SU-DHL-6 (cell line): ENCODE measurements around the gene TDRD9.

Experiments
- EZH2phosphoT487 ChIP-seq: fragments of 200-600 bp; sonication (generic), shearing (Covaris generic); conservative IDR thresholded peaks from 2 replicates; pipeline ENCODE4 v1.6.1; 2018; ENCODE audit warnings: mild to moderate bottlenecking, antibody characterized with exemption, low read length, moderate library complexity, mixed read lengths
- TF ChIP-seq, protein P1 (sequence below): fragments of 200-600 bp; sonication (generic); IDR thresholded peaks from one replicate; pipeline ENCODE4 v1.5.1; 2017; ENCODE audit warnings: antibody characterized with exemption, mild to moderate bottlenecking, low read length, moderate library complexity; ENCODE audit not compliant: insufficient read depth, poor library complexity, severe bottlenecking

DNA sequence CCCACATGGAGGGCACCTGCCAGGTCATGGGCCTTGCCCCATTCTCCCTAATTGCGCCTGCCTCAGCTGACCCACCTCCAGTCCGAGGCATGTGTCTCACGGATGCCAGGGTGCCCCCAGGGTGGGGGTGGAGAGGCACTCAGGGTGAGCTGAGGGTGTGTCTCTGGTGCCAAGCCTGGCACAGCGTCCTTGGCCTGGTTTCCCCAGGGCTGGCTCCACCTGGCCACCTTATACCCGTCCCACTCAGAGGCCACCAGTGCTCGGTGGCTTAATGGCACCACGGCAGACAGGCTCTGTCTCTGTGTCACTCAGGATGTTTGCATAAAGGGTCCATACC, 33.6 kb upstream of the TDRD9 start:
- TF ChIP-seq, protein P1, sequence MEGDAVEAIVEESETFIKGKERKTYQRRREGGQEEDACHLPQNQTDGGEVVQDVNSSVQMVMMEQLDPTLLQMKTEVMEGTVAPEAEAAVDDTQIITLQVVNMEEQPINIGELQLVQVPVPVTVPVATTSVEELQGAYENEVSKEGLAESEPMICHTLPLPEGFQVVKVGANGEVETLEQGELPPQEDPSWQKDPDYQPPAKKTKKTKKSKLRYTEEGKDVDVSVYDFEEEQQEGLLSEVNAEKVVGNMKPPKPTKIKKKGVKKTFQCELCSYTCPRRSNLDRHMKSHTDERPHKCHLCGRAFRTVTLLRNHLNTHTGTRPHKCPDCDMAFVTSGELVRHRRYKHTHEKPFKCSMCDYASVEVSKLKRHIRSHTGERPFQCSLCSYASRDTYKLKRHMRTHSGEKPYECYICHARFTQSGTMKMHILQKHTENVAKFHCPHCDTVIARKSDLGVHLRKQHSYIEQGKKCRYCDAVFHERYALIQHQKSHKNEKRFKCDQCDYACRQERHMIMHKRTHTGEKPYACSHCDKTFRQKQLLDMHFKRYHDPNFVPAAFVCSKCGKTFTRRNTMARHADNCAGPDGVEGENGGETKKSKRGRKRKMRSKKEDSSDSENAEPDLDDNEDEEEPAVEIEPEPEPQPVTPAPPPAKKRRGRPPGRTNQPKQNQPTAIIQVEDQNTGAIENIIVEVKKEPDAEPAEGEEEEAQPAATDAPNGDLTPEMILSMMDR = no peak
- TF ChIP-seq EZH2phosphoT487 = no peak
